Midbrain (tissue), 1 donor: ENCODE data around the gene C10orf71.

Experiments
- DNase-seq: peaks from one replicate; lab custom pipeline; 2025; lab: John Stamatoyannopoulos, UW

C10orf71 gene

DNA sequence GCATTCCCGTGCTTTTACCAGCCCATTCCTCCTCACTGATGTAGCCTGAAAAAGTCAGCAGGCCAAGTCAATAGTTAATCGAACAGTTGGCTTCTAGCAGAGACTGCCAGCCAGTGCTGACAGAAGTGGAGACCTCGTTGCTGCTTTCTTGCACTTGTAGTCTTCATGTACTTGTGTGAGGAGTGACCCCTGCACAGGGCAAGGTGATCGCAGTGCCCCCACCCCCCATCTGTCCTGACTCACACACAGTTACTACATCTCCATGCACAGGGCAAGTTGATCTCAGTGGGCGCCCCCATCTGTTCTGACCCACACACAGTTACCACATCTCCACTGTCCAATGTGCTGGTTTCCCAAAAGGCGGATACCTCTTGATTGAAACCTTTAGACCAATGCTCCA, 34.2 kb downstream of the C10orf71 start:
- DNase-seq = no peak

DNA sequence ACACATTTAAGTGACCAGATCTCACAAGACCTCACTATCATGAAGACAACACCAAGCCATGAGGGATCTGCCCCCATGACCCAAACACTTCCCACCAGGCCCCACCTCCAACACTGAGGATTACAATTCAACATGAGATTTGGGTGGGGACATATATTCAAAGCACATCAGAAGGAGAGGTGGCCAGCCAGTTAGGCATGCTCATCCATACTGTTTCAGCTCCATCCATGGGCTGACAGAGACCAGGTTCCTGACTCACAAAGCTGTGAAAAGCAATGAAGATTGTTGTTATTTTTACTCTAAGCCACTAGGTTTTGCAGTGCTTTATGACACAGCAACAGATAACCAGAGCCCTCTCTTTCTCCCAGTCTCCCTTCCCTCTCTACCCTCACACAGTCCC, 36.0 kb downstream of the C10orf71 start:
- DNase-seq = no peak

DNA sequence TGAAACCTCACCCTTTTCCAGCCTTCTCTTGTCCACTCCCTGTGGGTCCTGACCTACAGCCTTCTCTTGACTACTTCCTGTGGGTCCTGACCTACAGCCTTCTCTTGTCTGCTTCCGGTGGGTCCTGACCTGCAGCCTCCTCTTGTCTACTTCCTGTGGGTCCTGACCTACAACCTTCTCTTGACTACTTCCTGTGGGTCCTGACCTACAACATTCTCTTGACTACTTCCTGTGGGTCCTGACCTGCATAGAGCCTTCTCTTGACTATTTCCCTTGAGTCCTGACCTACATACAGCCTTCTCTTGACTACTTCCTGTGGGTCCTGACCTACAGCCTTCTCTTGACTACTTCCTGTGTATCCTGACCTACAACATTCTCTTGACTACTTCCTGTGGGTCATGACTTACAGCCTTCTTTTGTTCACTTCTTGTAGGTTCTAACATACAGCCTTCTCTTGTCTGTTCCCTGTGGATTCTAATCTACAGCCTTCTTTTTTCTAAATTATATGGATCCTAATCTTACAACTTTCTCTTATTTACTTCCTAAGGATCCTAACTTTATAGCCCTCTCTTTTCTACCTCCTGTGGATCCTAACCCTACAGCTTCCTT, 36.5 kb downstream of the C10orf71 start:
- DNase-seq = no peak

DNA sequence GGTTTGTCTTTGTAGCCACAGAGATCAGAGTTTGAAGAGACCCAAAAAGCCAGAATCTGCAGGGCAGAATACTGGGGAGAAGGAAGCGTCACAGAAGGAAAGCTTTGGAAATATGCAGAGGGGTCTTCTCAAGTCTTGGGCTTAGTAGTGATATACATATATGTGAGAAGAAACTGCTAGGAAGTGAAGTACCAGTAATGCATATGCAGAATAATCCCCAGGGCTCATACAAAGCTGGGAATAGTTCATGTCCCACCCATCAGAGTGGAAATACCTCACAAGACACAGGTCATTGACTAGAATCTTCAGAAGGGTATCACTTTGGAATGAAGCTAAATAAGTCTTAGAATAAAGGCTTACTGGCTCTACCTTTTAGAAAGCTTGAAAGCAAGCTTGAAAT, 39.6 kb downstream of the C10orf71 start:
- no peak for DNase-seq

DNA sequence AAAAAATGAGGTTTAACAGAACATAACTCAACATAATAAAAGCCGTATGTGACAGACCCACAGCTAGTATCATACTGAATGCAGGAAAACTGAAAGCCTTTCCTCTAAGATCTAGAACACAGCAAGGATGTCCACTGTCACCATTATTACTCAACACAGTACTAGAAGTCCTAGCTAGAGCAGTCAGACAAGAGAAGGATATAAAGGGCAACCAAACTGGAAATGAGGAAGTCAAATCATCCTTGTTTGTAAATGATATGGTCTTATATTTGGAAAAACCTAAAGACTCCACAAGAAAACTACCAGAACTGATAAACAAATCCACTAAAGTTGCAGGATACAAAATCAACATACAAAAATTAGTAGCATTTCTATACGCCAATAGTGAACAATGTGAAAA, 45.9 kb downstream of the C10orf71 start:
- no peak for DNase-seq

DNA sequence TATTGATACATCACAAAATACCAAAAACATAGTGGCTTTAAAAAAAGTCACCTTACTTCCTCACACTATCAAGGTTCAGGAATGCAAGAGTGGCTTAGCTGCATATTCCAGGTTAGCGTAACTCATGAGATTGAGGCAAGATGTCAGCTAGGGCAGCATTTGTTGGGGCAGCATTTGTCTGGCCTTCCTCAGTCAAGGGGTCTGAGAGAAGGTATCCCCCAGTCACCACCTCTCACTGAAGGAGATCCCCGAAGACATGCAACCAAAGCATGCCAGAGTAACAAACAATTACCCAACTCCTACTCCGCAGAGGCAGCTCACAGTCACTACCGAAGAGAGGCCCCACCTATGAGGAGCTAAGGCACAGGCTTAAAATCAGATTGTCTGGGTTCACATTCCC, 48.4 kb downstream of the C10orf71 start:
- no peak for DNase-seq

DNA sequence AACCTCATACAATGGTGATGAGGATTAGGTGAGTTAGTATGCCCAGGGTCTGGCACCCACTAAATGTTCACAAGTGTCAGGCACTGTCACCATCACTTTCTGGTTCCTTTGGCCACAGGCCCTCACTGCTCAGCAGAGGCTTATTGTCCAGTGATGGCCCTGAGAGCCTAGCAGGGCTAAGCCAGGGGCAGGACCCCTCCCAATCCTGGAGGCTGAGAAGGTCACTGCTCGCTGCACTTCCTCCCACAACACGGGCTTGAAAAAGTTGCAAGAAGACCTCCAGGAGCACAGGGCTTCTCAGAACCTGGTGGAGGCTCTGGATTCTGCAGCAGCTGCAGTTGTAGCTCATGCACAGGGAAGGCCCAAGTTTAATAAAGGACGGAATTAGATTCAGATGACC, 48.9 kb downstream of the C10orf71 start:
- DNase-seq = no peak

DNA sequence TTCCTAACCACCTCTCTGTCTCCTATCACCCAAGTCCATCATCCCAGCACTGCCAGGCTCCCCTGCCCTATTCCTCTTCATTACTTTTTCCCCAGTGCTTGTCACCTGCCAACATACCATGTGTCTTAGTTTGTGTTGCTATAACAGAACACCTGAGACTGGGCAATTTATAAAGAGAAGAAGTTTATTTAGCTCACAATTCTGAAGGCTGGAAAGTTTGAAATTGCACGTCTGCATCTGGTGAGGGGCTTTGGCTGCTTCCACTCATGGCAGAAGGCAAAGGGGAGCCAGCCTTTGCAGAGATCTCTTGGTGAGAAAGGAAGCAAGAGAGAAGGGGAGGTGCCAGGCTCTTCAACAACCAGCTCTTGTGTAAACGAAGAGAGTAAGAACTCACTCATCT, 49.6 kb downstream of the C10orf71 start:
- no peak for DNase-seq

DNA sequence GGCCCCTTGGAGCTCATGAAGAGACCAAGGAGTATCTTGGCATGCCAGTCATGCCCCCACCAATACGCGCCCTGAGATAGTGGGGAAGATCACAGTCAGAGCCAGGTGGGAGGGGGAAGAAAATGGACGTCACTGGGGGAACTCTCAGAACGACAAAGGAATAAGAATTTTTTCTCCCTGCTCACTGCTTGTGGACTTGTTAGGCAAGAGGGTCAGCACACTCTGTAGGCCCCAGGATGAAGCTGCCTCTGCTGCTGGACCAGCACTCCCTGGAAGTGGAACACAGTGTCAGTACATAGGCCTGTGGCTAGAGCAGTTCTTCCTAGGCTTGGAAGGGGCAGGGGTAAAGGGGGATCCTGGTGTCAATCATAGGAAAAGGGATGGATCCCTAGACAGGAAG, 50.4 kb downstream of the C10orf71 start:
- DNase-seq = no peak

DNA sequence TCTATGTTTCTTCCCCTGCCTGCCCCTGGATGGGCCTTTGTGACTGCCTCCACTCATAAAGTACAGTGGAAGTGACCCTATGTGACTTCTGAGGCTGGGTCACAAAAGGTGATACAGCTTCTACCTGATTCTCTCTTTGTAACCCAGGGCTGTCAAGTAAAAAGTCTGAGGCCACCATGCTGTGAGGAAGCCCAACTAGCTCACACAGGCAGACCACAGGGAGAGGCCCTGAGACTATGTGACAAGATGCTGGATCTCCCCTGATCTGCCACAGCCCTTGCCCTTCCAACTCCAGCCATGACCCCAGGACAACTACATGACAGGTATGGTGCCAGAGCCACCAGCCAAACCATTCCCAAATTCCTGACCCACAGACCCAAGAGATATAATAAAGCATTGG, 51.2 kb downstream of the C10orf71 start:
- DNase-seq = no peak

DNA sequence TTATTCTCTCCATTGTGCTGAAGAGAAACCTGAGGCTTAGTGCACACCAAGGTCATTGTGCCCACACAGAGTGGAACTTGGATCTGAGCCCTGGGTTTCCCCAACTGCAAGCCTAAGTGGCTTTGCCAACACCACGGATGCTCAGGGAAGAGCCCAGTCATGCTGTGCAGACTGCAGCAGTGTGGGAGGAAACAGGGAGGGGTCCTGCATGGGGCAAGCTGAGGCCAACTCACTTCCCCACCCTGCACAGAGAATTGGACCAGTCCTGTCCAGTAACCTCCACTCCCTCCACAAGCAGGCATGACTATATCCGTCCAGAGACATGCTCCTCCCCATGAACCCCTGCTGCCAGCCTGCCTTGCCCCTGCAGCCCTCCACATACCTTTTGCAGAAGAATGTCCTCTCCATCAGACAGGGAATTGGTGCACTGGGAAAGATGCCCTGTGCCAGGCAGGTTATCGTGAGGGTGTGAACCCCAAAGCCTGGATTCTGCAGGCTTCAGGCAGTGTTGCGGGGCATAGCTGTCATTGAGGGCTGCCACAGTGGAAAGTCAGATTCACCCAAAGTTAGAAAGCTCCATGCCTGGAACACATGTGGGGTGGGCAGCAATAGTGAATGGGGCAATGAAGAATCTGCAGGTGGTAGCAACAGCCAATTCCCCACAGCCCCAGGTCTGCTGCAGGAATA, 52.0 kb downstream of the C10orf71 start:
- DNase-seq = no peak

DNA sequence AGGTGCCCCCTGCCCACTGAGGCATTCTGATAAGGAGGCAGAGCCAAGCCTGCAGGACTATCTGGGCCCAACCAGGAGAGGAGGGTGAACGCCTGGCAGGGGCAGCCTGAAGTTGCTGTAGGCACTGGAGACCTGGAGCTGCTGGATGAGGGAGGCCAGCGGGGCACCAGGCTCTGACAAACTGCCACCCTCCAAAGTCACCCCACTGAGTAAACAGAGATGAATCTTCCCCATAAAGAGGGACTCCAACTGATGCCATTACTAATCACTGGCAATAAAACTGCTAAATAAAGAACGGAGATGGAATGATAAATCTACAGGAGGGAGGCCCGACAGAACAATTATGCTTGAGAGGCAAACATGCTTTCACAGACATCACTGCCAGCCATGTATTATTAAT, 52.7 kb downstream of the C10orf71 start:
- no peak for DNase-seq

DNA sequence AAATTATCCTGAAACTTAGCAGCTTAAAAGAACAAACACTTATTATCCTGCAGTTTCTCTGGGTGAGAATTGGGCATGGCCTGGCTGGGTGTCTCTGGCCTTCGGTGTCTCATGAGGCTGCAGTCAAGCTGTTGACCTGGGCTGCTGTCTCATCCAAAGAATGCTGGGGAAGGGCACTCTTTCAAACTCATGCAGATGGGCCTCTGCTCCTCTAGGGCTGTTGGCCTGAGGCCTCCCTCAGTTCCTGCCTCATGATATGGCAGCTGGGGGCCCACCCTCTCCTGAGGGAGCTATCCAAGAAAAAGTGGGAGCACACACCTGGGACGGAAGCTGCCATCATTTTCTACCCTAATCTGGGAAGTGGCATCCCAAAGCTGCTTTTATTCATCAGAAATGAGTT, 53.4 kb downstream of the C10orf71 start:
- no peak for DNase-seq

DNA sequence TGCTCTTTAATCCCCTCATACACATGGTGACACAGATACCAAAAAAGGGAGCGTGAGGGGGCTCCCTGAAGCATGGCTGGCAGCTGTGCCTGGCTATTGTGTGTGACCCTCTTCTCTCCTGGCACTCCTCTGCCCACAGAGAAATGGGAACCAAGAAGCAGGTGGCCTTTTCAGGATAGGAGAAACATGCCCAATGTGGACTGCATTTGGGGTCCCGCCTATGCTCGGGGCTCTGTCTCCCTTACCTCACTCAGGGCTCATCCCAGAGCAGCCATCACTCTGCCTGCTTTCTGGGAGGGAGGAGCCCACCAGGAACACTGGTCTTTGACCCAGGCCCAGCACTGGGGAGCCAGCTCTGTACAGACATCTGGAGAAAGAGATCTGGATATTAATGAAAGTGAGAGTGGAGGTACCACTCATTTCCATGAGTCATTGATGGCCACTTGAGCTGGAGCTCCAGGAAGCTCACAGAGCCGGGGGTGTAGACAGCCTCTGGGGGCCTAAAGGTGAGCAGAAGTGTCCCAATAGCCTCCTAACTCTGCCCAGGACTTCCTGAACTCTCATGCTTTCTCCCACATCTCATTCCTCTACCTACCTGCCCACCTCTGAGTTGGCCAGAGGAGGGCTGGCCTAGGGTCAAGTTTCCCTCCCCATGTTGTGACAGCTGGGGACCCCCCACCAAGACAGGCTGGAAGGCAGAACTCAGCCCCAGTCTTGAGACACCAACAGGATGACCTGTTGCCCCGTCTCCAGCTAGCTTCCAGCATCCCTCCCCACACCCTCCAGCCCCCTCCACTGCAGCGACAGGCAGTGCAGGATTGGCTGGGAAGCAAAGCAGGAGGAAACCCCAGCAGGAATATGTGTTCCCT, 54.3 kb downstream of the C10orf71 start:
- DNase-seq = no peak

DNA sequence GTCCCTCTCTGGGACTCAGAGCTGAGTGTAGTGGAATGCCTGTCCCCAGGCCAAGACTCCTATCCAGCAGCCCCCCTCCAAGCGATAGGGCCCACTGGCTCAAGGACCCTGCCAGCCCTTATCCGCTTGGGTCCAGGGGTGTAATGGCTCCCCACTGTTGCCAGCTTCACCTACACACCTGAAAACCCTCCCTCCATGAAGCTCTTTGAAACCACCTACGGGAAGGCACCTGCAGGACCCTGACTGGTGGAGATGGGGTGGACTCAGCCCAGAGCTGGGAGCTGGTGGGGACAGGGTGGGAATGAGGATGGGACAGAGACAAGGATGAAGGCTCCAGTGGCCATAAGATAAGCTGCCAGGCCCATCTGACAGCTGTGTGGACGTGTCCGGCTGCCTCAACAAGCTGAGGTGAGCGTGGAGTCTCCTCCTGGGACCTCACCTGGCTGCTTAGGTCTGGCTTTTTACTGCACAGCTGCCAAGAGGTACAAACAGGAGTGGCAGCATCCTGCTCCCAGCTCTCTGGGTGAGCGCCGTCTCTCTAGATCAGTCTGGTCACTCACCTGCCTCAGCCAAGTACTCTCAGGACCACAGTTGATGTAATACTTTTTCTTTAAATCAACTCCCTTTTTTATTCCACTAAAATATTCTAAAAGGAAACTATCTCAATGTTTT, 55.1 kb downstream of the C10orf71 start:
- no peak for DNase-seq

DNA sequence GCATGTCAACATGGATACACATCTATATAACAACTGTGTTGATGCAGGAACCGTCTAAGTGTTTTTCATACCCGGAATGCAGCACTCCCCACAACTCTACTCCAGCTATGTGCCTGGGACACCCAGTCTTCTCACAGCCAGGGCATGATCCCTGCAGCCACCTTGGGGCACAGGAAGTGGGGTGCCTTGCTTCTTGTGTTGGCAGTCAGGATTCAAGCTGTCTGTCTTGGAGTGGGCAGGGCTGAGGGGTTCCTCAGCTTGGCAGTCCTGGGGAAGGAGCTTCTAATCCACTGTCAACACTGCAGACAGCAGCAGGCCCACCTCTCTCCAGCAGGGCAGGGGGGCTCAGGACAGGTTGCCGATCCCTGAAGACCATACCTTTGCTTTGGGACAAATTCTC, 55.6 kb downstream of the C10orf71 start:
- DNase-seq = no peak

DNA sequence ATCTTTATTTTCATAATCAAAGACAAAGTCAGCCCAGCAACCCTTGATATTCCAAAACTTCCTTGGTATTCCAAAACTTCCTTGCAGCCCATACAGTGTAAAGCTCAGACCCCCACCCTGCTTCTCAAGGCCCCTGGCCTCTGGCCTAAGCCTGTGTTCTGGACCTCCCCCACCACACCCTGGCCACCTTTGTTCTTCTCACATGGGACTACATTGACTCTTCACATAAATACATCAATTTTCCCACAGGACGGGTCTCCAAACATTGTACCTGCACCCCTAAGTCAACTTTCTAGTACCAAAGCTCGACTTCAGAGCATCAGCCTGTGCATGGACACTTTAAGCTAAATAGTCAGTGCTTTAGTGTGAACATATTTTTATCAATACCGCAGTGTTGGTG, 56.3 kb downstream of the C10orf71 start:
- DNase-seq = no peak

DNA sequence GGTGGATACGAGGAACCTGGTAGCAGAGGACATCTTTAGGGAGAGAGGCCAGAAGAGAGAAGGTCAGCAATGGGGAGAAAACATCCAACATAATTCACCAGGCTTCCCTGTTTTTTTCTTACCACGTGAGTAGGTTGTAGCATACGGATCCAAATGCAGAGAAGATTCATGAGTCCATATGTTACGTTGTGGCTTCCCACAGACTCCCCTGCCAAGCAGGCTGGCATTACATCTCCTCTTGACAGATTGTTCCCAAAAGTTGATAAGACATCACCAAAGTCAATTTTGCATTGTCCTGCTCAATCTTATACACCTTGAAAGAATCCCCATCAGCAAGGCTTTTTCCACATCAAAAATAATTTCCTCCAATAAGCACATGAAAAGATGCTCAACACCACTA, 57.2 kb downstream of the C10orf71 start:
- DNase-seq = no peak

DNA sequence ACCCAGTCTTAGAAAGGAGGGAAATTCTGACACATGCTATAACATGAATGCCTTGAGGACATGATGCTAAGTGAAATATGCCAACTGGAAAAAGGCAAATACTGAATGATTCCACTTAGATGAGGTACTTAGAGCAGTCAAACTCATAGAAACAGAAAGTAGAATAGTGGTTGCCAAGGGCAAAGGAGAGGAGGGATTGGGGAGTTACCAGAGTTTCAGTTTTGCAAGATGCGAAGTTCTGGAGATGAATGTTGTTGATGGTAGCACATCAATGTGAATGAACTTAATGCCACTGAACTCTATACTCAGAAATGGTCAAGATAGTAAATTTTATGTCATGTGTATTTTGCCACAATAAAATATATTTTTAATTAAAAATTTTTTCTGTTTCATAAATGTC, 58.0 kb downstream of the C10orf71 start:
- DNase-seq = no peak

DNA sequence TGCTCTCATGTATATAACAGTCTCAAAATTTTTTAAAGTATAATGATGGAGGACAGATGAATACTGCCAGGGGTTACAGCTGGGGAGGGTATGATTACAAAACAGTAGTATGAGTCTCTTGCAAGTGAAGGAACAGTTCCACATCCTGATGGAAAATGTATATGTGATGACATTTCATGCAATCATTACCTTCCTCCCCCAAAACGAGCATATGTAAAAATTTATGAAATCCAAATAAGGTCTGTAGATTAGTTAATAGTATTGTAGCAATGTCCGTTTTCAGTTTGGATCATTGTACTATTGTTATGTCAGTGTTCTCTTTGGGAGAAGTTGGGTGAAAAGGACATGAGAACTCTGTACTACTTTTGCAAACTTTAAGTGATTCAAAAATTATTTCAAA, 58.9 kb downstream of the C10orf71 start:
- DNase-seq = no peak

DNA sequence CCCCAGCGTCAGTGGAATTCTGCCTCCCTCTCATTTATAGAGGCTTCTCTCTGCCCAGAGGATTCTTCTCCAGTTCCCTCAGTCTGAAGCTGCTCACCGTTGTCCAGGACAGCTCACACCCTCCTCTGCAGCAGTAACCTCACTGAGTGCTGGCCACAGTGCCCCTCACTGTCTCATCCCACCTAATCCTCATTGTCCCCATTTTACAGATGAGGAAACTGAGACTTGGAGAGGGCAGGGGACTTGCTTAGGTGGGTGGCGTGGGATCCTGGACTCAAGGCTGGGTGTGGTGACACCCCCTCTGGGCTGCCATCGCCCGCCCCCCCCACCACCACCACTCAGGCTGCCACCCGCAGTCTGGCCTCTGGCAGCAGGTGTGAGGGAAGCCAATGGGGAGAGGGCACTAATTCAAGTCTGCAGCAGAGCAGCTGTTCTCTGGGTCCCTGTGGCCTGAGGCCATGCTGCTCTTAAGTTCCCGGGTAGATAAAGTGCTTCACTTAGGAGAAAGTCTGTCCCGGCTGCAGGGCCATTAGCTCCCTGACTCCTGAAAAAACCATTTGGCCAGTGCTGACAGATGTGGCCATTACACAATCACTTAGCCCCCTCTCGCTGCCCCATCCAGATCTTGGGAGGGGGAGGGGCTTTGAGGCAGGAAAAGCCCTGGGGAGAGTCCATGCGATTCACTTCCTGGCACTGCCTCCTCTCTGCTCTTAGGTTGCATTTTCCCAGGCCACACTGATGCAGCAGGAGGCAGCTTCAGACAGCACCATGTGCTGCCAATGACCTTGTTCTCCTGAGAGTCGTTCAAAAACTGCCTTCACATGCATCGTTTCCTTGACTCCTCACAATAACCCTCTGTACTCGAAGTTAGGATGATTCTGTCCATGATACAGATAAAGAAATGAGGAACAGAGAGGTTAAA, 60.6 kb downstream of the C10orf71 start:
- no peak for DNase-seq
